ENCODE data around the gene SSC4D. TPM values are rescaled to one million over a fixed set of nuclear protein-coding genes. Genes with fewer than 3 reads are reported as not detected.
A peak's percentile ranks its signal among the peaks of the same experiment; 100 is the strongest.

The SSC4D gene
- total and polyA plus RNA-seq, 7 experiments from 2014 or later, result 0.24 to 0.35 TPM; not detected in 5

GRCh38 chr7:76347710-76348109 lies 61.8 kb downstream of the SSC4D start:
- no peaks in the 10 kb centered on the region for H3K27me3 ChIP-seq (ENCODE audit: control insufficient read depth in 2 of 2, insufficient read depth in 2 of 2, low read length in 2 of 2)
- H3K27ac ChIP-seq (ENCODE audit: low read depth, low read length), result no peak overlapping the region
- intact Hi-C loops (cut with micrococcal nuclease), result loop anchor here in 1 of 2 donors (2.0 kb wide), 1 partner anchor 17 kb away; no protein-coding TSS in a partner anchor
- H3K4me3 ChIP-seq (ENCODE audit: low read length), result no peak overlapping the region
- peaks cover 7 to 29% (median 7%) of the 10 kb centered on the region in 3 experiments for H3K36me3 ChIP-seq (ENCODE audit: control insufficient read depth in 2 of 3, insufficient read depth in 3 of 3, low read length in 3 of 3)
- Mint-ChIP-seq H3K27ac (peak overlapping the region in 7 of 9 donors; percentile 6 to 62 (median 35)), H3K4me3 (peak overlapping the region; percentile 0 to 76 (median 33)), H3K27me3 (no peaks in the 10 kb centered on the region), H3K36me3 (peaks cover 24 to 55% (median 42%) of the 10 kb centered on the region in 5 donors), H3K9me3 (no peaks in the 10 kb centered on the region), H3K4me1 (peaks cover 47 to 83% (median 75%) of the 10 kb centered on the region in 7 donors)
- no peak for ATAC-seq
- POLR2A ChIA-PET, result no interaction called here
- no peak for DNase-seq
- CTCF ChIA-PET, result no interaction called here
- H3K4me1 ChIP-seq (ENCODE audit: control insufficient read depth in 2 of 2, insufficient read depth in 2 of 2, low read length in 2 of 2), result peaks cover 0 to 16% of the 10 kb centered on the region in 2 donors
- H3K9me3 ChIP-seq (ENCODE audit: control insufficient read depth in 2 of 3, low read length in 3 of 3), result no peaks in the 10 kb centered on the region

- intact Hi-C loops (cut with micrococcal nuclease), result loop anchor here in 1 of 2 donors (2.0 kb wide), 1 partner anchor 16 kb away; no protein-coding TSS in a partner anchor
- no peak for DNase-seq
- POLR2A ChIA-PET, result no interaction called here
- Mint-ChIP-seq H3K27me3 (no peaks in the 10 kb centered on the region), H3K4me1 (peaks cover 52 to 83% (median 74%) of the 10 kb centered on the region in 7 donors), H3K9me3 (no peaks in the 10 kb centered on the region), H3K4me3 (peak overlapping the region; percentile 2 to 76 (median 56)), H3K36me3 (peaks cover 24 to 60% (median 42%) of the 10 kb centered on the region in 5 donors), H3K27ac (peak overlapping the region; percentile 20 to 84 (median 62))
- peaks cover 0 to 16% of the 10 kb centered on the region in 2 donors for H3K4me1 ChIP-seq (ENCODE audit: control insufficient read depth in 2 of 2, insufficient read depth in 2 of 2, low read length in 2 of 2)
- peaks cover 7 to 29% (median 7%) of the 10 kb centered on the region in 3 experiments for H3K36me3 ChIP-seq (ENCODE audit: control insufficient read depth in 2 of 3, insufficient read depth in 3 of 3, low read length in 3 of 3)
- ATAC-seq, result no peak
- H3K27me3 ChIP-seq (ENCODE audit: control insufficient read depth in 2 of 2, insufficient read depth in 2 of 2, low read length in 2 of 2), result no peaks in the 10 kb centered on the region
- H3K9me3 ChIP-seq (ENCODE audit: control insufficient read depth in 2 of 3, low read length in 3 of 3), result no peaks in the 10 kb centered on the region
- H3K27ac ChIP-seq (ENCODE audit: low read depth, low read length), result no peak overlapping the region
- H3K4me3 ChIP-seq (ENCODE audit: low read length), result no peak overlapping the region
- CTCF ChIA-PET, result no interaction called here
These were observed 62.7 kb downstream of the SSC4D start for GRCh38 chr7:76346778-76347177.

DNA sequence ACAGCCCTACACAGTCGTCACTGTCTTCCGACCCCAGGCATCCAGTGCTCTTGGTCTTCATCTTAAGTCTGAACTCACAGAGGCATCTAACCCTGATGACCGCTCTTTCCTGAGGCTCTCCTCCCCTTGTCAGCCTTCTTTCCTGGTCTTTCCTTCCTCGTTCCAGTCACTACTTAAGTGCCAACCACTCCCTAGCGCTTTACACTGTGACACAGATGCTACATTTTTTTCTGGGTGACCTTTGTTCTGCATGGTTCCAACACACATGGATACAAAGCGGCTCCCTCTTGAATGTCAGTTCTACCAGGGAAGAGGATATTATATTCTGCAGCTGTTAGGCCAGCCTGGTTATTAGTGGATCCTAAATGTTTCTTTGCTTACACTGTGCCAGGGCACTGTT lies 63.4 kb downstream of the SSC4D start:
- Histone ChIP-seq H3K27ac (ENCODE audit: low read depth, low read length) (no peak overlapping the region), H3K4me3 (ENCODE audit: low read length) (no peak overlapping the region)

GRCh38 chr7:76343931-76344321 lies 65.6 kb downstream of the SSC4D start:
- Mint-ChIP-seq H3K27ac (peak overlapping the region in 1 of 9 donors; percentile 4), H3K4me3 (no peak overlapping the region), H3K36me3 (peaks cover 24 to 53% (median 38%) of the 10 kb centered on the region in 5 donors), H3K9me3 (no peaks in the 10 kb centered on the region), H3K27me3 (no peaks in the 10 kb centered on the region), H3K4me1 (peaks cover 54 to 78% (median 68%) of the 10 kb centered on the region in 7 donors)
- DNase-seq, result no peak
- Histone ChIP-seq H3K4me1 (ENCODE audit: control insufficient read depth in 2 of 2, insufficient read depth in 2 of 2, low read length in 2 of 2) (peaks cover 0 to 16% of the 10 kb centered on the region in 2 donors), H3K27ac (ENCODE audit: low read depth, low read length) (no peak overlapping the region), H3K9me3 (ENCODE audit: control insufficient read depth in 2 of 3, low read length in 3 of 3) (no peaks in the 10 kb centered on the region), H3K4me3 (ENCODE audit: low read length) (no peak overlapping the region), H3K27me3 (ENCODE audit: control insufficient read depth in 2 of 2, insufficient read depth in 2 of 2, low read length in 2 of 2) (no peaks in the 10 kb centered on the region), H3K36me3 (ENCODE audit: control insufficient read depth in 2 of 3, insufficient read depth in 3 of 3, low read length in 3 of 3) (peaks cover 0 to 24% (median 7%) of the 10 kb centered on the region in 3 experiments)
- CTCF ChIA-PET, result no interaction called here
- intact Hi-C loops (cut with micrococcal nuclease), result no loop called here
- POLR2A ChIA-PET, result interaction anchor here (1.3 kb wide), 1 partner anchor 26 kb away, joined by 4 read pairs; no protein-coding TSS in a partner anchor
- ATAC-seq, result no peak

More for the DNA sequence above, 63.4 kb downstream of the SSC4D start:
- no peak for ATAC-seq
- Mint-ChIP-seq H3K4me3 (peak overlapping the region in 6 of 10 donors; percentile 22 to 76 (median 57)), H3K27me3 (no peaks in the 10 kb centered on the region), H3K4me1 (peaks cover 50 to 81% (median 73%) of the 10 kb centered on the region in 7 donors), H3K27ac (peak overlapping the region in 7 of 9 donors; percentile 29 to 65 (median 51)), H3K36me3 (peaks cover 24 to 65% (median 44%) of the 10 kb centered on the region in 5 donors), H3K9me3 (no peaks in the 10 kb centered on the region)
- ChIA-PET POLR2A (no interaction called here), CTCF (no interaction called here)
- Histone ChIP-seq H3K36me3 (ENCODE audit: control insufficient read depth in 2 of 3, insufficient read depth in 3 of 3, low read length in 3 of 3) (peaks cover 7 to 29% (median 7%) of the 10 kb centered on the region in 3 experiments), H3K4me1 (ENCODE audit: control insufficient read depth in 2 of 2, insufficient read depth in 2 of 2, low read length in 2 of 2) (peaks cover 0 to 16% of the 10 kb centered on the region in 2 donors), H3K9me3 (ENCODE audit: control insufficient read depth in 2 of 3, low read length in 3 of 3) (no peaks in the 10 kb centered on the region), H3K27me3 (ENCODE audit: control insufficient read depth in 2 of 2, insufficient read depth in 2 of 2, low read length in 2 of 2) (no peaks in the 10 kb centered on the region)
- DNase-seq, result no peak
- intact Hi-C loops (cut with micrococcal nuclease), result loop anchor here in 1 of 2 donors (2.0 kb wide), 1 partner anchor 15 kb away; no protein-coding TSS in a partner anchor

DNA sequence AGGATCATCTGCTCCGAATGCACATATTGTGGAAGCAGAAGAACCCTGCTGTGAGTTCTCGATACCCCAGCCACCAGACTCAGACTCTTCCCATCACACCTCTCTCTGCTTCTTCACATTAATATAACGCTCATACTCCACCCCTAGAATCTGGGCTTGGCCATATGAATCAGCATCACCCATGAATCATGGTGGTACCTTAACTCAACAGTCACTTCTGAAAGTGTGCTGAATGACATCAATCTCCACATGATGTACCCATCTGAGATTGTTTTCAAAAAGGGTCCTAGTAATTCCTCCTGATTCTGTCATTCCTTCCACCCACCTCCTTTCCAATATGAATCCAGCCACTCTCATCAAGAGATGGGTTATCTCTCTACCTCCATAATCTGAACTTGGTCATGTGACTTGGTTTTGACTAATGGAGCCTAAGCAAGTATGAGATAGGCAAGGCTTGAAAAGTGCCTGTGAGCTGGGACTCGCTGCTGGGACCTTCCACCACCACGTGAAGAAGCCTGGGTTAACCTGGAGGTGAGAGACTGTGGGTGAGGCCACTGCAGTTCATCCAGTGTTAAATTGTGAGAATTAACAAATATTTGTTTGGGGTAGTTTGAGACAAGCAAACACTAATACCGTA lies 66.1 kb downstream of the SSC4D start:
- Mint-ChIP-seq H3K9me3 (no peaks in the 10 kb centered on the region), H3K27me3 (no peaks in the 10 kb centered on the region), H3K4me3 (peak overlapping the region in 1 of 10 donors; percentile 61), H3K4me1 (peaks cover 56 to 83% (median 69%) of the 10 kb centered on the region in 7 donors), H3K36me3 (peaks cover 24 to 53% (median 38%) of the 10 kb centered on the region in 5 donors), H3K27ac (peak overlapping the region in 2 of 9 donors; percentile 3 to 64)
- no peak overlapping the region for H3K27ac ChIP-seq (ENCODE audit: low read depth, low read length)
- intact Hi-C loops (cut with micrococcal nuclease), result no loop called here
- no peak overlapping the region for H3K4me3 ChIP-seq (ENCODE audit: low read length)
- CTCF ChIA-PET, result no interaction called here
- peaks cover 0 to 24% (median 7%) of the 10 kb centered on the region in 3 experiments for H3K36me3 ChIP-seq (ENCODE audit: control insufficient read depth in 2 of 3, insufficient read depth in 3 of 3, low read length in 3 of 3)
- H3K4me1 ChIP-seq (ENCODE audit: control insufficient read depth in 2 of 2, insufficient read depth in 2 of 2, low read length in 2 of 2), result peaks cover 0 to 16% of the 10 kb centered on the region in 2 donors
- H3K9me3 ChIP-seq (ENCODE audit: control insufficient read depth in 2 of 3, low read length in 3 of 3), result no peaks in the 10 kb centered on the region
- ATAC-seq (no peak), DNase-seq (no peak)
- no peaks in the 10 kb centered on the region for H3K27me3 ChIP-seq (ENCODE audit: control insufficient read depth in 2 of 2, insufficient read depth in 2 of 2, low read length in 2 of 2)
- POLR2A ChIA-PET, result interaction anchor here (1.3 kb wide), 1 partner anchor 25 kb away, joined by 4 read pairs; no protein-coding TSS in a partner anchor

GRCh38 chr7:76342222-76342621 lies 67.3 kb downstream of the SSC4D start:
- Mint-ChIP-seq H3K27ac (peak overlapping the region in 3 of 9 donors; percentile 4 to 73 (median 66)), H3K4me1 (peaks cover 59 to 83% (median 72%) of the 10 kb centered on the region in 7 donors), H3K27me3 (no peaks in the 10 kb centered on the region), H3K36me3 (peaks cover 21 to 51% (median 31%) of the 10 kb centered on the region in 5 donors), H3K9me3 (no peaks in the 10 kb centered on the region), H3K4me3 (peak overlapping the region in 3 of 10 donors; percentile 1 to 14 (median 11))
- POLR2A ChIA-PET, result interaction anchor here (1.0 kb wide), 1 partner anchor 16 kb away, joined by 3 read pairs; no protein-coding TSS in a partner anchor
- intact Hi-C loops (cut with micrococcal nuclease), result no loop called here
- DNase-seq, result no peak
- no peak for ATAC-seq
- CTCF ChIA-PET, result no interaction called here
- Histone ChIP-seq H3K4me3 (ENCODE audit: low read length) (no peak overlapping the region), H3K9me3 (ENCODE audit: control insufficient read depth in 2 of 3, low read length in 3 of 3) (no peaks in the 10 kb centered on the region), H3K27me3 (ENCODE audit: control insufficient read depth in 2 of 2, insufficient read depth in 2 of 2, low read length in 2 of 2) (no peaks in the 10 kb centered on the region), H3K27ac (ENCODE audit: low read depth, low read length) (no peak overlapping the region), H3K4me1 (ENCODE audit: control insufficient read depth in 2 of 2, insufficient read depth in 2 of 2, low read length in 2 of 2) (peaks cover 0 to 13% of the 10 kb centered on the region in 2 donors), H3K36me3 (ENCODE audit: control insufficient read depth in 2 of 3, insufficient read depth in 3 of 3, low read length in 3 of 3) (peaks cover 0 to 24% (median 7%) of the 10 kb centered on the region in 3 experiments)

Measured in naive thymus-derived CD4-positive, alpha-beta T cell (primary cell).